Measurements from ENCODE around the gene LRBA. TPM values are rescaled to one million over a fixed set of nuclear protein-coding genes. Genes with fewer than 3 reads are reported as not detected.

Gene LRBA
- total RNA-seq, 4 donors from 2014 or later, result 8.5 to 18.0 (median 11.9) TPM

- ATAC-seq (no peak), DNase-seq (no peak)
- Histone ChIP-seq H3K27ac (no peak overlapping the region), H3K27me3 (no peaks in the 10 kb centered on the region), H3K4me3 (peak overlapping the region in 2 of 4 donors; percentile 37 to 40), H3K4me1 (peaks cover 0 to 3% of the 10 kb centered on the region in 2 donors), H3K36me3 (no peaks in the 10 kb centered on the region), H3K9me3 (no peaks in the 10 kb centered on the region)
- TF ChIP-seq POLR2A (IDR thresholded peaks at IDR 0.05) (no peak), CTCF (IDR thresholded peaks at IDR 0.05 in 4 of 5, conservative IDR thresholded peaks at IDR 0.05 in 1 of 5) (no peak)
- intact Hi-C loops (cut with DNase I; ENCODE audit: low total_unique reads), result no loop called here
- in situ Hi-C loops (cut with MboI; ENCODE audit: low sequenced_read_pairs in 4 of 4), result no loop called here
Measured at GRCh38 chr4:150584111-150584915, 430.8 kb downstream of the LRBA start.

DNA sequence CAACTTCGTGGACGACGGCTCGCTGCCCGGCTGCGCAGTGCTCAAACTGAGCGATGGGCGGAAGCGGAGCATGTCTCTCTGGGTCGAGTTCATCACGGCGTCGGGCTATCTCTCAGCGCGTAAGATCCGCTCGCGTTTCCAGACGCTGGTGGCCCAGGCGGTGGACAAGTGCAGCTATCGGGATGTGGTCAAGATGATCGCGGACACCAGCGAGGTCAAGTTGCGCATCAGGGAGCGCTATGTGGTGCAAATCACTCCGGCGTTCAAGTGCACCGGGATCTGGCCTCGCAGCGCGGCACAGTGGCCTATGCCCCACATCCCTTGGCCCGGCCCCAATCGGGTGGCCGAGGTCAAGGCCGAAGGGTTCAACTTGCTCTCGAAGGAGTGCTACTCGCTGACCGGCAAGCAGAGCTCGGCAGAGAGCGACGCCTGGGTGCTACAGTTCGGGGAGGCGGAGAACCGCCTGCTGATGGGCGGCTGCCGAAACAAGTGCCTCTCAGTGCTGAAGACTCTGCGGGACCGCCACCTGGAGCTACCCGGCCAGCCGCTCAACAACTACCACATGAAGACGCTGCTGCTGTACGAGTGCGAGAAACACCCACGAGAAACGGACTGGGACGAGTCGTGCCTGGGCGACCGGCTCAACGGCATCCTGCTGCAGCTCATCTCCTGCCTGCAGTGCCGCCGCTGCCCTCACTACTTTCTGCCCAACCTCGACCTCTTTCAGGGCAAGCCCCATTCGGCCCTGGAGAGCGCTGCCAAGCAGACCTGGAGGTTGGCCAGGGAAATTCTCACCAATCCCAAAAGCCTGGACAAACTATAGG, 431.6 kb downstream of the LRBA start:
- ATAC-seq, result no peak
- Histone ChIP-seq H3K36me3 (no peaks in the 10 kb centered on the region), H3K4me3 (peak overlapping the region; percentile 33 to 40 (median 37)), H3K4me1 (peaks cover 0 to 3% of the 10 kb centered on the region in 2 donors), H3K27me3 (no peaks in the 10 kb centered on the region), H3K27ac (no peak overlapping the region), H3K9me3 (no peaks in the 10 kb centered on the region)
- in situ Hi-C loops (cut with MboI; ENCODE audit: low sequenced_read_pairs in 4 of 4) (no loop called here), intact Hi-C loops (cut with DNase I; ENCODE audit: low total_unique reads) (no loop called here)
- DNase-seq, result peak in 1 of 2 donors; percentile 13
- no peak for TF ChIP-seq CTCF (IDR thresholded peaks at IDR 0.05 in 4 of 5, conservative IDR thresholded peaks at IDR 0.05 in 1 of 5)
- no peak for TF ChIP-seq POLR2A (IDR thresholded peaks at IDR 0.05)

DNA sequence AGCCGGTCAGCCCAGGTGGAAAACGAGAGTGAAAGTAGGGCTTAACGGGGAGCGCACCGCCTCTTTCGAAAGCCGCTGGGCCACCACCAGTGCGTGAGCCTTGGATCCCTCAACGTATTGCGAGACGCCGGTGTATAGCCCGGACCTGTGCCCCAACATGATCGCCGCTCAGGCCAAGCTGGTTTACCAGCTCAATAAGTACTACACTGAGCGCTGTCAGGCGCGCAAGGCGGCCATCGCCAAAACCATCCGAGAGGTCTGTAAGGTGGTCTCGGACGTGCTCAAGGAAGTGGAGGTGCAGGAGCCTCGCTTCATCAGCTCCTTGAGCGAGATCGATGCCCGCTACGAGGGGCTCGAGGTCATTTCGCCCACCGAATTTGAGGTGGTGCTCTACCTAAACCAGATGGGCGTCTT, 432.2 kb downstream of the LRBA start:
- no peak overlapping the region for H3K27ac ChIP-seq
- no peaks in the 10 kb centered on the region for H3K9me3 ChIP-seq
- H3K4me3 ChIP-seq, result peak overlapping the region; percentile 33 to 40 (median 37)
- H3K36me3 ChIP-seq, result no peaks in the 10 kb centered on the region
- TF ChIP-seq CTCF (IDR thresholded peaks at IDR 0.05 in 4 of 5, conservative IDR thresholded peaks at IDR 0.05 in 1 of 5), result no peak
- no peak for TF ChIP-seq POLR2A (IDR thresholded peaks at IDR 0.05)
- intact Hi-C loops (cut with DNase I; ENCODE audit: low total_unique reads), result no loop called here
- H3K4me1 ChIP-seq, result peaks cover 0 to 3% of the 10 kb centered on the region in 2 donors
- ATAC-seq (no peak), DNase-seq (no peak)
- in situ Hi-C loops (cut with MboI; ENCODE audit: low sequenced_read_pairs in 4 of 4), result no loop called here
- no peaks in the 10 kb centered on the region for H3K27me3 ChIP-seq

DNA sequence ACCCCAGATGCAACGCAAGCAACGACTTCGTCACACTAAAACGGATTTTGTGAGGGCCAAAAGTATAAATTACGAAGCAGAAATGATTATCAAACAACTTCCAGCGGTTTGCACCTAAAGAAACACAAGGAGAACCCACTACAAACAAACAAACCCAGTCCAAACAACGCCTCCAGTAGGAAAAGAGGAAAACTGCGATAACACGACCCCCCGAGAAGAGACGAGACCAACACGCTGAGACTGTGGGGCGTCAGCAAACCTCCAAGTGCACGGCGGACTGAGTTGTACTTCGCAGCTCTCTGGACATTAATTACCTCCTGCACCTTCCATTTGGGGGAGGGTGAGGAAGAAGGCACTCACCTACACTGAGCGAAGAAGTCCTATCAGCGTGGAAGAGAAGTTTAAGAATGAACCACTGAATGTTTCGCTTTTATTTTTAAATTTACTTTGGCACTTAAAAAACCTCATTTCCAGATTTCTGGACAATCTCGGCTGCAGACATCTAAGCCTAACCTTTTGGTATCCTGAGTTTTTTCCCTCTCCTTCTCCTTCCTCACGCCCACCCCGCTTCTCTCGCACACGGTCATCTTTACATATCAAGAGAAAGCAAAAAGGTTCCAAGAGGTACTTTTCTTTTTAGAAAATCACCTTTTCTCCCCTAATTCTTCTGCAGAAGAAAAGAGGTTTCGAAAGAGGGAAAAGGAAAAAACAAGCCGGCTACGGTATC, 432.8 kb downstream of the LRBA start, which contains the start of gene MAB21L2:
Gene MAB21L2, plus strand, starts transcription at position 6 of the 727 bp plus-strand sequence. CDS start 879 bp downstream, outside the sequence.
- Histone ChIP-seq H3K36me3 (no peaks in the 10 kb centered on the region), H3K4me3 (peak within 1 kb of the TSS; percentile 33 to 40 (median 37)), H3K4me1 (peaks cover 0 to 3% of the 10 kb centered on the region in 2 donors), H3K9me3 (no peaks in the 10 kb centered on the region), H3K27ac (no peak within 1 kb of the TSS), H3K27me3 (no peaks in the 10 kb centered on the region)
- no peak for ATAC-seq
- no peak for DNase-seq
- in situ Hi-C loops (cut with MboI; ENCODE audit: low sequenced_read_pairs in 4 of 4) (no loop called here), intact Hi-C loops (cut with DNase I; ENCODE audit: low total_unique reads) (no loop called here)
- TF ChIP-seq POLR2A (IDR thresholded peaks at IDR 0.05), result no peak
- no peak for TF ChIP-seq CTCF (IDR thresholded peaks at IDR 0.05 in 4 of 5, conservative IDR thresholded peaks at IDR 0.05 in 1 of 5)

Measured in gastrocnemius medialis (tissue), 4 donors.